GM18868 (cell line): ENCODE measurements around the gene SNRPB.

ENCODE experiments used
- ATAC-seq: cut with Tn5 transposase; IDR thresholded peaks from one replicate; pipeline ENCODE4 v1.9.1; 2021; ENCODE audit warnings: mild to moderate bottlenecking, moderate library complexity; ENCODE audit not compliant: unreplicated experiment

The SNRPB gene

DNA sequence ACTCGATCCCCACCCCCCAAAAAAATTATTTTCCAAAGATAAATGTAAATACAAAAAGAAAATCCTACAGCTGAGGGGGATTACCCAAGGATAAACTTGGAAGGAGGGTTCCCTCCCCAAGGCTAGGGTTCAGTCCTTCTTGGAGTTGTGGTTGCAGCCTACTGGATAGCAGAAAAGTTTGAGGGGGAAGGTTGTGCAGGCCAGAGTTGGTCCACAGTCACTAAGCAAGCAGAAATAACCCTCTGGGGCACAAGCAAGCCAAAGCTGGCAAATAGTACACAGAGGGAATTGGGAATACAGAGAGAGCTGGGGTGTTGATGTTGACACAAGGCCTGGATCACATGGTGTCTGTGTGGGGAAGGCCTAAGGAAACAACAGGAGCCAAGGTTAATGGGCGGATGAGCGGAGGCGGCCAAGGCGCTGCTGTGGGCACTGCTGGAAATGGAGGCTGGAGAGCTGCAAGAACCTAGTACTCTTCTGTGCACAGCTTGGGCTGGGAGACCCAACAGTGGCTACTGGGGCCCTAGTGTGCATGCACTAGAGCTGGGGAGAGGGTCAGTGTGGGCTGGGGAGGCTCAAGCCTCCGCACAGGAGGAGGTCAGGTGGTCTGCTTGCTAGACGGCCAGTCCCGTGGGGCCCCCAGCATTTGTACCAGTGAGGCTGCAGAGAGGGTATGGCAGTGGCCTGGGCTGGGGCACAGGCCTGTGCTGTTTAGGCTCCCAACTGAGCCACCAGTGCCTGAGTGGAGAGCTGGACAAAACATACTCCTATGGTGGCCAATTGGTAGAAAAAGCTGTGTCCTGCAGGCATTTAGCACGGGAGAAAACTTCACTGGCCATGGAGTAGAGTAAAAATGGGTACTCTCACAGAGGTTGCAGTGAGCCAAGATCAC, 5.5 kb upstream of the SNRPB start:
- no peak for ATAC-seq

- ATAC-seq, result no peak
These were observed 2.9 kb upstream of the SNRPB start for GRCh38 chr20:2473516-2473915.

- ATAC-seq, result peak; percentile 28
These were observed 582 bp downstream of the SNRPB start for GRCh38 chr20:2469991-2470422.

DNA sequence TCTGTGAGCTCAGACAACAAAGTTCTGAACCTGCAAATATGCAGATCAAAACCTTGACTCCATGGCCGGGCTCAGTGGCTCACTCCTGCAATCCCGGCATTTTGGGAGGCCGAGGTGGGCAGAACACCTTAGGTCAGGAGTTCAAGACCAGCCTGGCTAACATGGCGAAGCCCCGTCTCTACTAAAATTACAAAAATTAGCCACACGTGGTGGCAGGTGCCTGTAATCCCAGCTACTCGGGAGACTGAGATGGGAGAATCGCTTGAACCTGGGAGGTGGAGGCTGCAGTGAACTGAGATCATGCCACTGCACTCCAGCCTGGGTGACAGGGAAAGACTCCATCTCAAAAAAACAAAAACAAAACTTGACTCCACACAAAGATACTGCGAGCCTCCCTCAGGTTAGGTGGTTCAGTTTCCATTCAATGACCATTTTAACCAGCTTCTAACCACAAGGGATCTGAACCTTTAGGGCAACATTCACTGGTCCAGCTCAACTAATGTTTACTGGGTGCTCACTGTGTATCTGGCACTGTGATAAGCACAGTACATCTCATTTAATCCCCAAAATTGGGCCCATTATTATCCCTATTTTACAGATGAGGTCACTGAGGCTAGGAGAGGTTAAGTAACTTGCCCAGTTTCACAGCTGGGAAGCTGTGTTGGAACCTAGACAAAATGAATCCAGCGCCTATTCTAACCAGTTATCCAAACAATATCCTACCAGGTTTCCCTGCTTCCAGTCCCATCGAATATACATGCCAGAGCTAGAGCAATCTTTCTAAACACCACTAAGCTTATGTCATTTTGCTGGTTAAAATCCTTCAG, 1.8 kb downstream of the SNRPB start:
- ATAC-seq, result no peak

DNA sequence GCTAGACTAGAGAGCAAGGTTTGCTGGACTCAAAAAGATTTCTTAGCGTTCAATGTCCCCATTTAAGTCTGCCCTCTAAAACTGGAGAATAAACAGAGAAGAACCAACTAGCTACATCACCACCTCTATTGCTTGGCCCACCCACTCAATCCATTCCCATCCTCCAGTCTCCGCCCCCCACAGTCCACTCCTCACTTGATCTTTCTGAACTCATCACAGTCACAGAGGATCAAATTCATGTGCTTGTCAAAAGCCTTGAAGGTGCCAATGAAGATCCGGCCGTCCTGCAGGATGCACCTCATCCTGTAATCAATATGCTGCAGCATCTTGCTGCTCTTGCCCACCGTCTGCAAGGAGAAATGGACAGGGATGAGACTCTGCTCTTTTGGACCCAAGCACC, 3.2 kb downstream of the SNRPB start:
- no peak for ATAC-seq

DNA sequence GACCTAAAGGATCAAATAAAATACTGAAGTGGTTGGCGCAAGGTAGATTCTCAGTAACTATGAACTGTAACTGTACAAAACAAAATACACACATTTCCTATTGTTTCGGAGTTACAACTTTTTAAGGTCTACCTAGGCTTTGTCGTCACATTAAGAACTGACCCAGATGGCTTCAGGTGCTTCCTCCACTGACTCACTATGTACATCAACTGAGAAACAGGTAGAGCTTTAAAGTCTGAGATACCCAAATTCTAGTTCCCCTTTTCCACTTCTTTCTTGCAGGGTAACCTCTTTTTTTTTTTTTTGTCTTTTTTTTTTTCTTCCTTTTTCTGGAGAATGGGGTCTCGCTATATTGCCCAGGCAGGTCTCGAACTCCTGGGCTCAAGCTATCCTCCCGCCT, 5.5 kb downstream of the SNRPB start:
- ATAC-seq, result no peak

DNA sequence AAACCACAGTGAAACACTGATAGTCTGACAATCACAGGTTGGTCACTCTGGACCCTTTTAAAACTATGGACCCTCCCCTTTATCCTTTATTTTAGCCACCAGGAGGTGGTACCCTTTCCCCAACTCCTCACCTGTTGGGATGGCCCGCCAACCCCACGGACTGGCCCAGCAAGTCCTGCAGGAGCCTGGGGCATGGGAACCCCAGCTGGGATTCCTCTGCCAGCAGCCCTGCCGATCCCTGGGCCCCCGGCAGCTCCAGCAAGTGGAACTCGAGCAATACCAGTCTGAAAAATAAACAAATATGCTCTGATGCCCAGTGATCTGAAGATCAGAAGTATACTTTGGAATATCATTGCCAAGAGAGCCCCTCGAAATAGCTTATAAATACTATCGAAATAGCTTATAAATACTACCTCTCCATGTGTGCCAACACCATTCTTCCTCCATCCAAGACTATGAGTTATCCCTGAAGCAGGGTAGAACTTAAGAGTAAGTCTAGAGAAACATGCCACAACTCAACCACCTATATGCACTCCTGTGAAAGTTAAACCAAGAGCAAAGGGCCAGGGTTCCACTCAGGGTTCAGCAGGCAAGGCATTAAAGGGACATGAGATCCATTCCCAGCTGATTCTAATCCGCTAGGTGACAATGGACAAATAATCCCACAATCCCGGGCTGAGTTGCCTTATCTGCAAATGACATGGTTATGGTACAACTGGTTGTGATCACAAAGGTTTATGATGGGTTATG, 6.8 kb downstream of the SNRPB start:
- ATAC-seq, result no peak

GRCh38 chr20:2462484-2462883, 8.1 kb downstream of the SNRPB start:
- ATAC-seq, result no peak

DNA sequence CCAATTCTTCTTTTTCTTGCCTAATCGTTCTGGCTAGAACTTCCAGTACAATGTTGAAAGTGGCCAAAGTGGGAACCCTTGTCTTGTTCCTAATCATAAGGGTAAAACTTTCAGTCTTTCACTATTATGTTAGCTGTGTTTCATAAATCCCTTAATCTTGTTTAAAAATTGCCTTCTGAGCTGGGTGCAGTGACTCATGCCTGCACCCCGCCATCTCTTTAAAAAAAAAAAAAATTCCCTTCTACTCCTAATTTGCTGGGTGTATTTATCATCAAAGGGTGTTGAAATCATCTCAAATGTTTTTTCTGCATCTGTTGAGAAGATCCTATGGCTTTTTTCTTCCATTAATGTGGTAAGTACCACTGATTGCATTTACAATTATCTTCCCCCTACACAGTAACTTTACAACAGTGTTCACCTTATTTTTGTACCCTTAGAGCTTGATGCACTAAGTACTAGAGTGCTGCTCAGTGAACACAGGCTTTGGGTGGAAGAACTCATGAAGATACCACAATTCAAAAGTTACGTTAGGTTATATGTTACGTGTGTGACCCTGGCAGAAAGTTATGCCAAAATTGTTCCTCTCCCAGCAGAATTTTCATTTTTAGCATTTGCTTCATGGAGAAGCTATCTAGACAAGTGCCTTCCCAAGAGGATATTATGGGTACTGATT, 9.7 kb downstream of the SNRPB start:
- no peak for ATAC-seq

DNA sequence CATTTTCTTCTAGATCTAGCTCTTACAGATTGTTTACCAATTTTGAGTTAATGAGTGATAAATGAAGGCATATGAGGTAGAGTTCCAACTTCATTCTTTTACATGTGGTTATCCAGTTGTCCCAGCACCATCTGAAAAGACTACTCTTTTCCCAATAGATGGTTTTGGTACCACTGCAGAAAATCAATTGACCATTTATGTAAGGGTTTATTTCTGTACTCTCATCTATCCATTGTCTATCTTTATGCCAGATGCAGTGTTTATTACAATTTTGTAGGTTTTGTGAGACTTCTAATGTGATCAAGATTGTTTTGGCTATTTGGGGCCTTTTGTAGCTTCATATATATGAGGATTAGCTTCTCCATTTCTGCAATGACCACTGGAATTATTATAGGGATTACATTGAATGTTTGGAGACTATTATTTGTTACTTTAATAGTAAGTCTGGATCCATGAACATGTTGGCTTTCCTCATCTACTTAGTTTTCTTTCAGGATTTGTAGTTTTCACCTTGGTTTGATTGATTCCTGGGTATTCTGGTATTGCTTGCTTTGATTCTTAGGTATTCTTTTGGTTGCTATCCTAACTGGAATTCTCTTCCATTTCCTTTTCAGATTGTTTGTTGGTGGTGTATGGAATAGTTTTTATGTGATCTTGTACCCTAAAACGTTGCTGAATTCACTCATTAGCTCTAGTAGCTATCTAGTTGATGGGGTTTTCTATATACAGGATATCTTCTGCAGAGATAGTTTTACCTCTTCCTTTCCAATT, 10.4 kb downstream of the SNRPB start:
- no peak for ATAC-seq

DNA sequence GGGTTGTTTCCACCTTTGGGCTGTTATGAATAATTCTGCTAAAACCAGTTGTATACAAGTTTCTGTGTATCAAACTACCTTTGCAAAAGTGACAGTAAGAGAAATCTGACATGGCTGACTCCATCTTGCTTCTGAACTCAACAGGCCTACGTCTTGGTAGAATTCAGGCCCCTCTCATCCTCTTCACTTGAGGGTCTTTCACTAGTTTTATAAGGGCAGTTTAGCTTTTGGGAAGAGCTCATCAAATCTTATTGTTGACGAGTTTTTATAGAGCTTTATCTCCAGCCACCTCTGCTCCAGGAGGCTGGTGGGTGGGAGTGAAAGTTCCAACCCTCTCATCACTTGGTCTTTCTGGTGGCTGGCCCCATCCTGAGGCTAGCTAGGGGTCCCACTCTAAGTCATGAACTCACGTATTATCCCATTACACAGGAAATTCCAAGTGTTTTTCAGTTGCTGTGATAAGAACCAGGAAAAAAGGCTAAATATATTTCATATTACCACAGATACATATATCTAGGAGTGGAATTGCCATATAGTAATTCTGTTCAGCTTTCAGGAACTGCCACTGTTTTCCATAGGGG, 11.6 kb downstream of the SNRPB start:
- no peak for ATAC-seq

- ATAC-seq, result no peak
These were observed 14.7 kb downstream of the SNRPB start for GRCh38 chr20:2455771-2456497.

DNA sequence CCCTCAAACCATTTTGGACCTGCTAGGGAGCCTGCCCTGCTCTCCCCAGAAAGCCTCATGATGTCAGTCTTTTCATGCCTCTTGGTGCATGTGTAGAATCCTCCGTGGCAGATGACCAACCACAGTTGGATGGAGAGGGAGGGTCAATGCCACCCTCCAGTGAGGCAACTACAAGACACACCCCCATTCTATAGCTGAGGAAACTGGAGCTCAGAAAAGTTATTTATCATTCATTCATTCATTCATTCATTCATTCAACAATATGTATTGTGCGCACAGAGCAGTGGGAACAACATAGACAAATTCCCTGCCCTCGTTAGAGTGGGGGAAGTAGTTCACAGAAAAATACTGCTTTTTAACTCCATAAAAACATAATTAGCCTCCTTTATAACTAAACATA, 16.8 kb downstream of the SNRPB start:
- ATAC-seq, result no peak

GRCh38 chr20:2451939-2452732, 18.5 kb downstream of the SNRPB start:
- no peak for ATAC-seq

DNA sequence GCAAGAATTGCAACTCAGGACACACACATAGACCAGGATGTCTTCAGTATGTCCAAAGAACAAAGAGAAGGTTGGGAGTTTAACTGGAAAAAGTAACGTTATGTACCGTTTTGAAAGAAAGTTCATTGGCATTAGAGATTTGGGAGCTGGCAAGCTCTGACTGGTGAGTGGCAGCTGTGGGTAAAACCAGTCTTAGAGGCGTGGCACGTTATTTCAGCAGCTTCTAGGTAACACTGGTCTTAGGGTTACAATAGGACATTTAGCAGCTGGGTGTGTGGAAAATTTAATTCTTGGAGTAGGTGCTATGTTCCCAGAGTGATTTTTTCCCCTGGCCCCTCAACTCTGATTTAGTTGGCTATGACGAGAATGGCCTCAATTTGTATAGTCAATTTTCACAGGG, 19.2 kb downstream of the SNRPB start:
- ATAC-seq, result no peak

GRCh38 chr20:2449386-2449785, 21.2 kb downstream of the SNRPB start:
- no peak for ATAC-seq

DNA sequence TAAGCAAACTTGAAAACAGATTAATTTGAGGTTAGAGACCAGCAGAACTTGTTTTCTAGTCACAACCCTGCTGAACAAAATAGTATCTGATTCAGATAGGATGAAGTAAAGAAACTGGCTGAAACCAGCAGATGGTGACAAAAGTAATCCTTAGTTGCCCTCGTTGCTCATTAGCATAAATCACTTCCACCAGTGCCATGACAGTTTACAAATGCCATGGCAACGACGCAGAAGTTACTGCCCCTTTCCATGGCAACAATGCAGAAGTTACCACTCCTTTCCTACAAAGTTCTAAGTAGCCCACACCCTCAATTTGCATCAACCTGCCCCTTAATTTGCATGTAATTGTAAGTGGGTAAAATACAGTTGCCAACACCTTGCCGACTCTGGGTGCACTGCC, 23.7 kb downstream of the SNRPB start:
- no peak for ATAC-seq

GRCh38 chr20:2431185-2431584, 39.4 kb downstream of the SNRPB start:
- no peak for ATAC-seq
